Stimulated activated CD4-positive, alpha-beta T cell treated with anti-CD3 and anti-CD28 coated beads, Interleukin-1b, Interleukin-23, amount 100 ng/mL, for 4 hours (primary cell): ENCODE data around the gene PRSS22.

ENCODE experiments used
- DNase-seq, 2 donors: peaks; one replicate each; pipeline ENCODE4 v3.0.0-alpha.2; 2020; ENCODE audit warnings: low read depth in 2 of 2

The PRSS22 gene

GRCh38 chr16:2881783-2882649 lies 24.0 kb upstream of the PRSS22 start:
- DNase-seq = peak in 1 of 2 donors; percentile 15

DNA sequence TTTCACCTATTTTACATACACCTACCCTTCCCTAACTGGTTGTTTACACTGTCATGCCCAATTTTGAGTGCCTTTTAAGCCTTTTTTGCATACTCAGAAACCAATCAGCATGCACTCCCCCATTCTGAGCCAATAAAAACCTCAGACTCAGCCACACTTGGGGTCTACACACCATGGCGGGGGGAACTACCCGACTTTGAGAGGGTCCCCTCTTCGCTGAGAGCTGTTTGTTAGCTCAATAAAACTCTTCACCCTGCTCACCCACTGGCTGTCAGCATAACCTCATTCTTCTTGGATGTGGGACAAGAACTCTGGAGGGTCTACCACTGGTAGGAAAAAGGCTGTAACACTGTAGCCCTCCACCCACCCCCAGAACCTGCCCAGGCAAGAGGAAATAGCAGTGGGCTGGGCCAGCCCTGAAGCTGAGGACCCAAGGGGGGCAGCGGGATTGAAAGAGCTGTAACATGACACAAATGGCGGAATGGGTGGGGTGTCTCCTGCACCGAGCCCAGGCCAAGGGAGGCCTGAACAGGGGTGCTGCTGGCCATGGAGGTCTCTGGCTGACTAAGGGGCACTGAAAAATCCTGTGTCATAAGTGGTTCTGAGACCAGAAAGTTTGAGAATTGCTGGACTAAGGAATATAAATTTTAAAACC lies 22.0 kb upstream of the PRSS22 start:
- no peak for DNase-seq

GRCh38 chr16:2874912-2875362 lies 17.0 kb upstream of the PRSS22 start:
- DNase-seq = peak; percentile 50 to 63

DNA sequence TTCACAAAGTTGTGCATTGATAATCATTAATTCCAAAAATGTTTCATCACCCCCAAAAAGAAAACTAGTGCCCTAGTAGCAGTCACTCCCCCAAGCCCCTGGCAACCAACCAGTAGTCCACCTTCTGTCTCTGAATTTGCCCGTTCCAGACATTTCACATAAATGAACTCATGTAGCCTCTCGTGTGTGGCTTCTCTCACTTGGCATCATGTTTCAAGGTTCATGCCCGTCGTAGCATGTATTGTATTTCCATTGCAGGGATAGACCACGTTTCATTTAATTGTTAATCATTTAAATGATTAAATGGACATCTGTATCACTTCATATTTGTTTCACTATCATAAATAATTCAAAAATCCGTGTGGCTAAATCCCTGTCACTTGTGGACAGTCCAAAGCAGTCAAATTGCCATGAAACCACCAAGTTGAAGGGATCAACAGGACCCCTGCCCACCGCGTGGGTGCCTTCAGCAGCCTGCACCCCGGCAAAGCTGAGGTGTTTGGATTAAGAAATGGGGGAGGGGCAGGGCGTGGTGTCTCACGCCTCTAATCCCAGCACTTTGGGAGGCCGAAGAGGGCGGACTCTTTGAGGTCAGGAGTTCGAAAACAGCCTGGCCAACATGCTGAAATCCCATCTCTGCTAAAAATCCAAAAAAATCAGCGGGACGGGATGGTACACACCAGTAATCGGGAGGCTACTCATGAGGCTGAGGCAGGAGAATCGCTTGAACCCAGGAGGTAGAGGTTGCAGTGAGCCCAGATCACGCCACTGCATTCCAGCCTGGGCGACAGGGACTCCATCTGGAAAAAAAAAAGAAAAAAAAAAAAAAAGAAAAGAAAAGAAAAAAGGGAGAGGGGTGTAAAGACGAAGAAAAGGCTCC lies 16.3 kb upstream of the PRSS22 start:
- no peak for DNase-seq

GRCh38 chr16:2871926-2872325 lies 14.0 kb upstream of the PRSS22 start:
- no peak for DNase-seq

- peak; percentile 86 to 96 for DNase-seq
These were observed 10.2 kb upstream of the PRSS22 start for GRCh38 chr16:2867987-2868789.

DNA sequence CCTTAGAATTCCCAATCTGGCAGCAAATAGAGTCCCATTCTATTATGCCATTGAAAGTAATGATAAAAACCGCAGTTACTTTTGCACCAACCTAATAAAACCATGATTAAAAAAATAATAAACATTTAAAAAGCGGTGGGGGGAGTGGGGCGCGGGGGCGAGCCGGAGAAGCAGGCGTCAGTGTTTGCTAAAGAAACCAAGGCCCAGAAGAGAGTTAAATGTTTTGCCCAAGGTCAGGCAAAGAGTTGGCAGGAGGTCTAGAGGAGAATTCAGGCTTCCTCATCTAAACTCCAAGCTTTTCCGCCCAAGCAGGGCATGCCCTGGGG lies 9.7 kb upstream of the PRSS22 start:
- DNase-seq = no peak

DNA sequence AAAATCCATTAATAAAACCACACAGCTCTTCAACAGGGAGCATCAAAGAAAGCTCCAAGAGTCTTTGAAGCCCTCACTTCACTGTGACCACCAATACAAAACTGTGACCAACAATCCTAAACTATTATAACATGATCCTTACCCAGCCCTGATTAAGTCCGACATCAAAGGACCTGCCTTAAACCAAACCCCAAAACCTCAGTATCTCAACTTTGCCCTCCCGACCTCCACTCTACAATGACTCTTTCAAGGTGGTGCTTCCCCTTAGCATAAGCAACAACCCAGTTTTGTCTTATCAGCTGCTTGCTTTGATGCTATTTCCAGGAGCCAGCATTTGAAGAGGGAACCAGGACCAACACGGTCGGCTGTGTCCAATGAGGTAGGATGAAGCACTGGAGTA lies 8.5 kb upstream of the PRSS22 start:
- DNase-seq = no peak

- no peak for DNase-seq
These were observed 7.7 kb upstream of the PRSS22 start for GRCh38 chr16:2865651-2866050.

GRCh38 chr16:2860826-2861567 lies 3.0 kb upstream of the PRSS22 start:
- DNase-seq = no peak

DNA sequence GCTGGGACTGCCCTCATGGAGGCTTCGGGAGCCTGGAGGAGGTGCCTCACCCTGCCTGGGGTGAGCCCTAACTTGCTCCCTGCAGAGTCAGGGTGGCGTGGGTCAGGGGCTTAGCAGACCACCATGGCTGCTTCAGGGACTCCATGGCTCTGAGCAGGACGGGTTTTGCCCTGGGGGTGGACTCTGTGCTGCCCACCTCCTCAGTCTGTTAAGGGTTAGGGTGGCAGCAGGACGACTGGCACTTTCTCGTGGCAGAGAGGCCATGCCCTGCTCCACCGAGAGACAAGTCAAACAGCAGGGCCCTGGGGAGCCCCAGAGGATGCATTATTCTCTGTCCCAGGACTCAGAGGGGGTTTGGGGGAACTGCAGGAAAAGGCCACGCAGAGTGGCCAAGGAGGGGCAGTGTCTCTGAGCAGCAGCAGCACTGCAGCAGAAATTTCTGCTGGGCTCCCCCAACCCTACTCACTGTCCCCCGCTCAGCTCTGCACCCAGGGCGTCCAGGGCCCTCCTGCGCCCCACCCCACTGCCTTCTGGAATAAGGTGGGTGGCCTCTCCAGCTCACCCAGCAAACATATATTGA lies 1.8 kb upstream of the PRSS22 start:
- DNase-seq = no peak

GRCh38 chr16:2858245-2859025 lies 465 bp upstream of the PRSS22 start:
- no peak for DNase-seq

DNA sequence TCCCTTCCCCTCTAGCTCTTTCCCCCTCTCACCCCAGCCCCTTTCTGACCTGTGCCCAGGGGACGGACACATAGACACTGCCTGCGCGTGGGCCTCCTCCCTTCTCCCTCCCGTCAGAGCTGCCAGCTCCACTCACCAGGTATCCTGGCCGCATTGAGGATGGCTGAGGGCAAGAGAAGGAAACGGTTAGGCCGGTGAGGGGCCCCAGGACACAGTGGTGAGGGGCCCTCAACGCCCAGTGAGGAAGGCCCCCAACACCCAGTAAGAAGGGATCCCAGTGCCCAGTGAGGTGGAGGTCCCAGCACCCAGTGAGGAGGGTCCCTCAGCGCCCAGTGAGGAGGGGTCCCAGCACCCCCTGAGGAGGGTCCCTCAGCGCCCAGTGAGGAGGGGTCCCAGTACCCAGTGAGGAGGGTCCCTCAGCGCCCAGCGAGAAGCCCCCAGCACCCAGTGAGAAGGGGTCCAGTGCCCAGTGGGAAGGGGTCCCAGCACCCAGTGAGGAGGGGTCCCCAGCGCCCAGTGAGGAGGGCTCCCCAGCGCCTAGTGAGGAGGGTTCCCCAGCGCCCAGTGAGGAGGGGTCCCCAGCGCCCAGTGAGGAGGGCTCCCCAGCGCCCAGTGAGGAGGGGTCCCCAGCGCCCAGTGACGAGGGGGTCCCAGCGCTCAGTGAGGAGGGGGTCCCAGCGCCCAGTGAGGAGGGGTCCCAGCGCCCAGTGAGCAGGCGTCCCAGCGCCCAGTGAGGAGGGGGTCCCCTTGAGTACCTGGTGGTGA lies 1.1 kb downstream of the PRSS22 start:
- DNase-seq = no peak

DNA sequence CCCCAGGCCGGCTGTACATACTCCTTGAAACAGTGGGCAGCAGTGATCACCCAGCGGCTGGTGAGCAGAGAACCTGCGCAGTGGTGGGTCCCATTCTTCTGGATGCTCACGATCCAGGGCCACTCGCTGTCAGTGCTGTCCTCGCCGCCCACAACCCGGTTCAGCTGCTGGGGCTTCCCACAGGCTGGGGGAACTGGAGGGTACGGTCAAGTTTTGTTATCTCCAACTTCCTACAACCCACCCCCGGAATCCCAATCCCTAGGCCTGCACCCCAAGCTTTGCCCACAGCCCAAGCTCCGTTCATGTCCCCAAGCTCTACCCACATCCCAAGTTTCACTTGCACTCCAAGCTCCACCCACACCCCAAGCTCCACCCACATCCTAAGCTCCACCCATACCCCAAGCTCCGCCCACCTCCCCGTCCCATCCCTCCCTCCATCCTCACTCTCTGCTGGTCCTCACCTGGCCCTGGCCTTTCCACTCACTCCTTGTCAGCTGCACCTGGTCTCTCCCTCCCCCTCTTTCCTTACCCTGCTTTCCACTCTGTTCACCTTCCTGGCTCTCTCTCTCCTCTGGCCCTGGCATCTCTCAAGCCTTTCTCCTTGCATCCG lies 1.8 kb downstream of the PRSS22 start:
- DNase-seq = no peak

DNA sequence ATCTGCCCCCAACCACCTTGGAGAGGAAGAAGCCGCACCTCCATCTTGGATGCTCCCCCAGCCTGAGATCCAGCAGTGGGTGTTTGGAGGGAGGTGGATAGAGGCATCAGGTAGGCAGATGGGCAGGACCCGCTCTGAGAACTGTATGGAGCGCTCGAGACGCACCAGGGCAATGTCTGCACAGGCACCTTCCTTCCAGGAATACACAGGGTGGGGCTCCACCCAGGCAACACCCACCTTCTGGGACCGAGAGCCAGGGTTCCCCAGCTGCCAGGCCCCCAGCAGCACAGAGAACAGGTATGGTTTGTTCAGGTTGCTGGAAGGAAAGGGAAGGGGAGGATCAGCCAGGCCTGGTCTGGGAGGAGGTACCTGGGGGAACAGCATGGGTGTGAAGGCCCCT lies 2.4 kb downstream of the PRSS22 start:
- DNase-seq = no peak

DNA sequence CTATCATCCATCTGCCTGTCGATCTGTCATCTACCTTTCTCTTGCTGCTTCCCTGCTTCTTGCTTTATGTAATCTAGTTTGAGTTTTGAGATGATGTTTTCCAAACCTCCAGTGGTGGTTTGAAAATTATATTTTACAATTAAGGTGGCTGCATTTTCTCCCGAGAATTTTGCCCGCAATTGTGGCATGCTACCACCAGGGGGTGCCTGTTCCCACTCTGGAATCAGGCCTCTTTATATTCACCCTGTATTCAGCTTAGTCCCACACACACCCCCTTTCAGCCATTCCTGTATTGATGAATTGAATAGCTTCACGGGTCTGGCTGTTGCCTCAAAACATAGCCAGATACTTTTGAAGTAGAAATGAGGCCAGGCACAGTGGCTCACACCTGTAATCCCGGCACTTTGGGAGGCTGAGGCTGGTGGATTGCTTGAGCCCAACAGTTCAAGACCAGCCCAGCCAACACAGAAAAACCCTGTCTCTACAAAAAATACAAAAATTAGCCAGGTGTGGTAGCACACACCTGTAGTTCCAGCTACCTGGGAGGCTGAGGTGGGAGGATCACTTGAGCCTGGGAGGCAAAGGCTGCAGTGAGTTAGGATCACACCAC lies 3.2 kb downstream of the PRSS22 start:
- DNase-seq = no peak

DNA sequence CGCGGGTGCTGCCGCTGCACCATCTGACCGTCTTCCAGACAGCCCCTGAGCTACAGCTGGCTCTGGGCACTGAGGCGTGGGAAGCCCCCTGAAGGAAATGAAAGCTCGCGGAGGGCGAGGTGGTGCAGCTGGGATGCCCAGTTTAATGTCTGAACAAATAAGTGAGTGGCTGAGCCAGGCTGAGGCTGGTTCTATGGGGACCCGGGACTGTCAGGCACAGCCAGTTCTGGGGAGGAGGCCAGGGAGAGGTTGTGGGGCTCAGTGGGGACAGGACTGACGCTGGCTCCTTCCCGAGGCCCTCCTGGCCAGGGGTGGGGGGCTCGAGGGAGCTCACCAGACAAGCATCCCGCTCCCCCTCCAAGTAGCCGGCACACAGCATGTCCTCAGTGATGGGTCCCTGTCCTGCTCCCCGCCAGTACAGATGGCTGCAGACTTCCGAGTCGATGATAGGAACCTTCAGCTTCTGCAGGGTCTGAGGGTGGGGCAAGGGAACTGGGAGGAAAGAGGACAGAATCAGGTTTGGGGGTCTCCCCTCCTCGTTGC lies 4.4 kb downstream of the PRSS22 start:
- DNase-seq = no peak
